Spleen (tissue), 11 donors: Measurements from ENCODE around the gene PPAT. TPM values are rescaled to one million over a fixed set of nuclear protein-coding genes. Genes with fewer than 3 reads are reported as not detected.
"Not testable (repeated sequence)": the region's sequence is repeated elsewhere in the genome, so short reads cannot be mapped to it uniquely, and the experiment has no call there.

ENCODE experiments used
- DNase-seq: peaks from one replicate; pipeline ENCODE4 v3.0.0-alpha.2; 2020
- H3K27ac ChIP-seq, 8 donors: fragments of 200-600 bp; sonication (generic) in 7 of 8; 1 replicate in 4 of 8; 2 replicates in 4 of 8; pipeline versions ENCODE4 v1.5.0 to v1.8.0; 2016 to 2021; ENCODE audit warnings: inconsistent platforms in 4 of 8, mild to moderate bottlenecking in 4 of 8, moderate library complexity in 1 of 8
- H3K27me3 ChIP-seq, 7 donors: fragments of 200-600 bp; sonication (generic) in 6 of 7; replicated peaks in 1 of 7; 1 replicate in 4 of 7; 2 replicates in 3 of 7; pipeline versions ENCODE4 v1.5.0 to v1.8.0; 2016 to 2021; ENCODE audit warnings: inconsistent platforms in 3 of 7, mild to moderate bottlenecking in 1 of 7
- H3K36me3 ChIP-seq, 6 donors: fragments of 200-600 bp; sonication (generic) in 5 of 6; 1 replicate in 4 of 6; 2 replicates in 2 of 6; pipeline versions ENCODE4 v1.5.0 to v1.8.0; 2016 to 2021; ENCODE audit warnings: inconsistent platforms in 2 of 6
- H3K4me1 ChIP-seq, 6 donors: fragments of 200-600 bp; sonication (generic) in 5 of 6; 1 replicate in 3 of 6; 2 replicates in 3 of 6; pipeline versions ENCODE4 v1.5.0 to v1.8.0; 2016 to 2021; ENCODE audit warnings: inconsistent platforms in 3 of 6
- H3K4me3 ChIP-seq, 8 donors: fragments of 200-600 bp; sonication (generic) in 7 of 8; 1 replicate in 4 of 8; 2 replicates in 4 of 8; pipeline versions ENCODE4 v1.5.0 to v1.8.0; 2016 to 2021; ENCODE audit warnings: inconsistent platforms in 4 of 8, mild to moderate bottlenecking in 4 of 8, moderate library complexity in 2 of 8
- H3K9me3 ChIP-seq, 8 donors: fragments of 200-600 bp; sonication (generic) in 7 of 8; 1 replicate in 4 of 8; 2 replicates in 4 of 8; pipeline versions ENCODE4 v1.5.0 to v1.8.0; 2016 to 2021; ENCODE audit warnings: inconsistent platforms in 4 of 8
- POLR2A ChIP-seq, 3 donors: fragments of 450-650 bp; IDR thresholded peaks; one replicate each; pipeline ENCODE4 v1.5.1; 2017; ENCODE audit warnings: antibody characterized with exemption in 3 of 3, mild to moderate bottlenecking in 1 of 3
- POLR2AphosphoS5 ChIP-seq, 3 donors: sonication (generic); formaldehyde crosslinking; IDR thresholded peaks; one replicate each; pipeline ENCODE4 v1.5.1; 2017; ENCODE audit warnings: antibody characterized with exemption in 3 of 3
- WGBS, 5 donors: extraction: QIAGEN DNeasy Blood & Tissue Kit in 3 of 5; methylation state at CpG; one replicate each; pipeline versions ENCODE4 v1.1.5 to v1.1.7; 2013 to 2018; 5-methylcytosine and 5-hydroxymethylcytosine counted together
- intact Hi-C: fragments of 100-400 bp; cut with DNase I; formaldehyde crosslinking; loops from one replicate; pipeline ENCODE4 v1.15.0; 2023; ENCODE audit warnings: low total_unique reads
- polyA plus RNA-seq, 3 donors: library from polyadenylated mRNA; stranded (reverse); fragments of 200-250 nt; gene quantifications; one replicate each; pipeline ENCODE4 v1.2.1, GENCODE V29; 2013
- total RNA-seq, 7 donors: library from RNA; depleted of rRNA in 3 of 7; stranded (reverse); fragments of >200 nt in 3 of 7; fragmentation: NEBNext Ultra II Directional in 4 of 7; extraction: Animal tissue kit (Norgen Biotek cat#: 25700) in 4 of 7; gene quantifications; one replicate each; pipeline versions ENCODE4 v1.1.0 to v1.2.1, GENCODE V29; 2016 to 2021
- TF ChIP-seq, protein P1 (sequence below), 11 experiments: fragments of 200-600 bp in 7 of 11; fragments of 450-650 bp in 4 of 11; sonication (generic) in 4 of 11; IDR thresholded peaks in 8 of 11; conservative IDR thresholded peaks in 3 of 11; 1 replicate in 7 of 11; 2 replicates in 4 of 11; pipeline versions ENCODE4 v1.4.0 to v1.8.0; 2016 to 2021; ENCODE audit warnings: antibody characterized with exemption in 11 of 11, inconsistent platforms in 4 of 11, mild to moderate bottlenecking in 1 of 11
- donor health status: healthy with polysubstance abuse.
- donor health status: DM: no; HTN: no; CAD: no; lungs with moderate emphysema.
- donor health status: DM: no; HTN: no; CAD: no.
- donor health status: Bipolar disorder and iron deficiency.
- donor health status: healthy.
- donor health status: DM: no; HTN: no; CAD: no.
- donor health status: DM: yes; HTN: yes; CAD: no.

PPAT gene
- total and polyA plus RNA-seq, 10 donors: 2.7 to 10.6 (median 7.2) TPM

DNA sequence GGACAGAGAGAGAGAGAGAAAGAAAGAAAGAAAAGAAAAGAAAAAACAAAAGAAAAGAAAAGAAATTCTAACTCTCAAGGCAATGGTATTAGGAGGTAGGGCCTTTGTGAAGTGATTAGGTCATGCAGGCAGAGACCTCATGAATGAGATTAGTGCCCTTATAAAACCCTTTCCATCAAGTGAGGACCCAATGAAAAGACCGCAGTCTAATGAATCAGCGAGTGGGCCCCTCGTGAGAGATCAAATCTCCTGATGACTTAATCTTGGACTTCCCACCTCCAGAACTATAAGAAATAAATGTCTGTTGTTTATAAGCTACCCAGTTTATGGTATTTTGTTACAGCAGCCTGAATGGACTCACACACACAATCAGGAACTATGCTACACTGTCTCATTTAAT, 65.0 kb downstream of the PPAT start:
- Histone ChIP-seq H3K4me3 (no peak overlapping the region), H3K27me3 (no peaks in the 10 kb centered on the region), H3K36me3 (peaks cover 0 to 46% (median 4%) of the 10 kb centered on the region in 6 donors), H3K9me3 (no peaks in the 10 kb centered on the region), H3K4me1 (peaks cover 0 to 7% (median 0%) of the 10 kb centered on the region in 6 donors), H3K27ac (no peak overlapping the region)
- intact Hi-C loops: no loop called here
- 89 to 97% (median 95%) methylated on average over 3 of the region's 3 CpGs for WGBS, 5 donors
- TF ChIP-seq POLR2A (IDR thresholded peaks at IDR 0.05): no peak
- TF ChIP-seq, protein P1, sequence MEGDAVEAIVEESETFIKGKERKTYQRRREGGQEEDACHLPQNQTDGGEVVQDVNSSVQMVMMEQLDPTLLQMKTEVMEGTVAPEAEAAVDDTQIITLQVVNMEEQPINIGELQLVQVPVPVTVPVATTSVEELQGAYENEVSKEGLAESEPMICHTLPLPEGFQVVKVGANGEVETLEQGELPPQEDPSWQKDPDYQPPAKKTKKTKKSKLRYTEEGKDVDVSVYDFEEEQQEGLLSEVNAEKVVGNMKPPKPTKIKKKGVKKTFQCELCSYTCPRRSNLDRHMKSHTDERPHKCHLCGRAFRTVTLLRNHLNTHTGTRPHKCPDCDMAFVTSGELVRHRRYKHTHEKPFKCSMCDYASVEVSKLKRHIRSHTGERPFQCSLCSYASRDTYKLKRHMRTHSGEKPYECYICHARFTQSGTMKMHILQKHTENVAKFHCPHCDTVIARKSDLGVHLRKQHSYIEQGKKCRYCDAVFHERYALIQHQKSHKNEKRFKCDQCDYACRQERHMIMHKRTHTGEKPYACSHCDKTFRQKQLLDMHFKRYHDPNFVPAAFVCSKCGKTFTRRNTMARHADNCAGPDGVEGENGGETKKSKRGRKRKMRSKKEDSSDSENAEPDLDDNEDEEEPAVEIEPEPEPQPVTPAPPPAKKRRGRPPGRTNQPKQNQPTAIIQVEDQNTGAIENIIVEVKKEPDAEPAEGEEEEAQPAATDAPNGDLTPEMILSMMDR (IDR thresholded peaks at IDR 0.05 in 8 of 11, conservative IDR thresholded peaks at IDR 0.05 in 3 of 11): no peak
- TF ChIP-seq POLR2AphosphoS5 (IDR thresholded peaks at IDR 0.05): no peak
- no peak for DNase-seq

DNA sequence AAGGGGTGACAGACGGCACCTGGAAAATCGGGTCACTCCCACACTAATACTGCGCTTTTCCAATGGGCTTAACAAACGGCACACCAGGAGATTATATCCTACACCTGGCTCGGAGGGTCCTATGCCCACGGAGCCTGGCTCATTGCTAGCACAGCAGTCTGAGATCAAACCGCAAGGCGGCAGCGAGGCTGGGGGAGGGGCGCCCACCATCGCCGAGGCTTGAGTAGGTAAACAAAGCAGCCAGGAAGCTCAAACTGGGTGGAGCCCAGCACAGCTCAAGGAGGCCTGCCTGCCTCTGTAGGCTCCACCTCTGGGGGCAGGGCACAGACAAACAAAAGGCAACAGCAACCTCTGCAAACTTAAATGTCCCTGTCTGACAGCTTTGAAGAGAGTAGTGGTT, 72.4 kb downstream of the PPAT start:
- intact Hi-C loops, H3K4me3 ChIP-seq: not testable (repeated sequence)

DNA sequence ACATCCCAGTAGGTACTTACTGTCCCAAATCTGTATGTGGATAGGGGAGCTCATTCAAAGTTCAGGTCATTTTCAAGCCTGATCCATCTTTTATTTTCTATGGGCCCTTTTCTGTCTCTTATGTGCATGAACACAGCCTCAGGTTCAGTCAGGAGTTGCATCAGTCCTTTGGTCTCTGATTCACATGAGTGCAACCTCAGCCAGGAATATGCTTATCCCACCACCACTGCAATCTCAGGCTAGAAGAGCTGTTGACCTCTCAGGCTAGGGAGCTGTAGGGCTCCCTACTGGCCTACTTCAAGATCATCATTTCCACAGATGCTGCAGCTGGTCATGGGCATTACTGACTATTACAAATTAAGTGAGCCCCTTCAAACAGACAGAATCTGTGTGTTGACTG, 75.3 kb downstream of the PPAT start:
- H3K27me3 ChIP-seq: no peaks in the 10 kb centered on the region
- no peaks in the 10 kb centered on the region for H3K4me1 ChIP-seq
- H3K4me3 ChIP-seq: no peak overlapping the region
- peaks cover 0 to 70% (median 3%) of the 10 kb centered on the region in 6 donors for H3K36me3 ChIP-seq
- H3K27ac ChIP-seq: no peak overlapping the region
- intact Hi-C loops: no loop called here
- TF ChIP-seq, protein P1 (IDR thresholded peaks at IDR 0.05 in 8 of 11, conservative IDR thresholded peaks at IDR 0.05 in 3 of 11): no peak
- TF ChIP-seq POLR2AphosphoS5 (IDR thresholded peaks at IDR 0.05) (no peak), POLR2A (IDR thresholded peaks at IDR 0.05) (no peak)
- peaks cover 0 to 7% (median 0%) of the 10 kb centered on the region in 8 donors for H3K9me3 ChIP-seq
- DNase-seq: no peak

More for the DNA sequence above, 72.4 kb downstream of the PPAT start:
- H3K27ac ChIP-seq, H3K4me1 ChIP-seq, DNase-seq, H3K27me3 ChIP-seq, H3K9me3 ChIP-seq: not testable (repeated sequence)
- 95 to 99% (median 97%) methylated on average over 12 of the region's 12 CpGs for WGBS, 5 donors
- H3K36me3 ChIP-seq: peaks cover 0 to 53% (median 2%) of the 10 kb centered on the region in 6 donors

DNA sequence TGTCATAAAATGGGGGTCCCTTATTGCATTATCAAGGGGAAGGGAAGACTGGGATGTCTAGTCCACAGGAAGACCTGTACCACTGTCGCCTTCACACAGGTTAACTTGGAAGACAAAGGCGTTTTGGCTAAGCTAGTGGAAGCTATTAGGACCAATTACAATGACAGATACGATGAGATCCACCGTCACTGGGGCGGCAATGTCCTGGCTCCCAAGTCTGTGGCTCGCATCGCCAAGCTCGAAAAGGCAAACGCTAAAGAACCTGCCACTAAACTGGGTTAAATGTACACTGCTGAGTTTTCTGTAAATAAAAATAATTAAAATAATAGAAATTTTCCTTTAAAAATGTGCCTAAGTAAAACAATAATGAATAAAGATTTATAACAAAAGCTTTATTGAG, 78.8 kb downstream of the PPAT start:
- no peaks in the 10 kb centered on the region for H3K27me3 ChIP-seq
- H3K9me3 ChIP-seq: no peaks in the 10 kb centered on the region
- H3K27ac ChIP-seq: no peak overlapping the region
- TF ChIP-seq POLR2A (IDR thresholded peaks at IDR 0.05) (no peak), POLR2AphosphoS5 (IDR thresholded peaks at IDR 0.05) (no peak)
- TF ChIP-seq, protein P1 (IDR thresholded peaks at IDR 0.05 in 8 of 11, conservative IDR thresholded peaks at IDR 0.05 in 3 of 11): no peak
- no peak overlapping the region for H3K4me3 ChIP-seq
- peaks cover 0 to 76% (median 4%) of the 10 kb centered on the region in 6 donors for H3K36me3 ChIP-seq
- DNase-seq: no peak
- 96 to 100% (median 98%) methylated on average over 9 of the region's 9 CpGs for WGBS, 5 donors
- H3K4me1 ChIP-seq: no peaks in the 10 kb centered on the region
- intact Hi-C loops: no loop called here

DNA sequence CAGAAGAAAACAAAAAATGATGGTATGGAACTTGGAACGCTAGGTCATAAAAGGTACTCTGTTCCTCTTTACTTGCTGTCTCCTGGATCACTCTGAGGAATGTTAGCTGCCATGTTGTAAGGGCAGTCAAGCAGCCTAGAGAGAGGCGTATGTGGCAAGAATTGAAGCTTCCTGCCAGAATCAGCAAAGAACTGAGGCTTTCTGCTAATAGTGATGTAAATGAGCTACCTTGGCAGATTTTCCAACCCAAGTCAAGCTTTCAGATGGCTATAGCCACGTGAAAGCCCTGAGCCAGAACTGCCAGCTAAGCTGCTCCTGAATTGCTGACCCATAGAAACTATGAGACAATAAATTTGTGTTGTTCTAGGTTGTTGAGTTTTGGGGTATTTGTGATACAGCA, 86.8 kb downstream of the PPAT start:
- Histone ChIP-seq H3K4me1 (no peaks in the 10 kb centered on the region), H3K27me3 (no peaks in the 10 kb centered on the region), H3K4me3 (no peak overlapping the region), H3K36me3 (peaks cover 0 to 62% (median 18%) of the 10 kb centered on the region in 6 donors), H3K27ac (no peak overlapping the region), H3K9me3 (no peaks in the 10 kb centered on the region)
- DNase-seq: no peak
- TF ChIP-seq, protein P1 (IDR thresholded peaks at IDR 0.05 in 8 of 11, conservative IDR thresholded peaks at IDR 0.05 in 3 of 11): no peak
- WGBS, 5 donors: 90 to 97% (median 94%) methylated on average over 3 of the region's 3 CpGs
- intact Hi-C loops: no loop called here
